Activated CD8-positive, alpha-beta memory T cell treated with anti-CD3 and anti-CD28 coated beads, Interleukin-2, amount 50 U/mL, for 24 hours (primary cell): ENCODE data around the gene SPA17.

Experiments used
- DNase-seq: peaks from one replicate; pipeline ENCODE4 v3.0.0-alpha.2; 2020; ENCODE audit errors: extremely low read depth

Gene SPA17

DNA sequence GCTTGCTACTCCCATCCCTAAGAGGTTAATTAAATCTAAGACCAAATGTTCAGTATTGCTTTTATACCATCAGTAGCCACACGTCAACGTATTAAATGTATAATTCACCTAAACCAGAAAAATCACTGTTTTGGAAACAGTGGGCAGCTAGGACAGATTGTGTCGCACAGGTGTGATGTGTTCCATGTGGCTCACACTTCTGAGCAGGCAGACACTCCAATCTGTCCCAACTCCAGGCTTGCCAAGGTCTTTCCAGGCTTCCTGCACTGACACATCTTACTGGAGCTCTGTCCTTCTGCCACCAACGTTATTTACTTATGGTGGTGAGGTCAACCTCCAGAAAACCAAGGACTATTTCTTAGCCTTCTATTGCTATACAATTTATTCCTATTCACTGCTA lies 11.6 kb upstream of the SPA17 start:
- no peak for DNase-seq

- DNase-seq = no peak
These were observed 9.8 kb upstream of the SPA17 start for GRCh38 chr11:124663861-124664260.

DNA sequence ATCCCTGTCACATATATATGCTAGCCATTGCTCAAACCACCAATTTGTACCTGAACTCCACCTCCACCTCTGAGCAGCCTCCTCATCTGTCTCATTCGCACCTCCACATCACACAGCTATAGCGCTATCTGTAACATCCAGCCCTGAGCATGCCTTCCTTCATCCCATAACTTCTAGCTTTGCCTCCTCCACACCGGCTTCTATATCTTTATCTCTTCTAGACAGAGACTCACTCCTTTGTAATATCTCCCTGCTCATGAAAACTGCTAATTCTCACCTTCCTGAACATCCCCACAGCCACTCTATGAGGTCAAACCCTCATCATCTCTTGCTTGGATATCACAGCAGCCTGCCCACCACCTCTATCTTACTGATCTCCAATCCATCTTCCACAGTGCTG lies 6.1 kb upstream of the SPA17 start:
- no peak for DNase-seq

GRCh38 chr11:124669193-124669592 lies 4.5 kb upstream of the SPA17 start:
- DNase-seq = no peak

DNA sequence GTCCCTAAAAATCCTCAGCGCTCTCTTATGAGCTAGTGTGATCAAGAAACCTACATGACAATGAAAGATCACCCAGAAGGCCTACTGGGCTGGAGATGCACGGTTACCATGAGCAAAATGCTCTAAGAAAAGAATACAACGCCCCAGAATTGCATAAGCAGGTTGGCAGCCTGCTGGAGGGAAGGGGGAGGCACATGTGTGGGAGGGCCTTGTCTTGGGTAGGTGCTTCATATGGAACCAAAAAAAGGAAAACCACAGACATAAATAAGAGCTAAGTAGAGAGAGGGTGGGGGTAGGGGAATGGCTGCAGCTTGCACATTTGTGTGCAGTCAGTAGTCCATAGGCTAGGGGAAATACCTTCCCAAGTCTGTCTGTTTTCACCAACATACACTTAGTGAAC lies 3.0 kb upstream of the SPA17 start:
- no peak for DNase-seq

DNA sequence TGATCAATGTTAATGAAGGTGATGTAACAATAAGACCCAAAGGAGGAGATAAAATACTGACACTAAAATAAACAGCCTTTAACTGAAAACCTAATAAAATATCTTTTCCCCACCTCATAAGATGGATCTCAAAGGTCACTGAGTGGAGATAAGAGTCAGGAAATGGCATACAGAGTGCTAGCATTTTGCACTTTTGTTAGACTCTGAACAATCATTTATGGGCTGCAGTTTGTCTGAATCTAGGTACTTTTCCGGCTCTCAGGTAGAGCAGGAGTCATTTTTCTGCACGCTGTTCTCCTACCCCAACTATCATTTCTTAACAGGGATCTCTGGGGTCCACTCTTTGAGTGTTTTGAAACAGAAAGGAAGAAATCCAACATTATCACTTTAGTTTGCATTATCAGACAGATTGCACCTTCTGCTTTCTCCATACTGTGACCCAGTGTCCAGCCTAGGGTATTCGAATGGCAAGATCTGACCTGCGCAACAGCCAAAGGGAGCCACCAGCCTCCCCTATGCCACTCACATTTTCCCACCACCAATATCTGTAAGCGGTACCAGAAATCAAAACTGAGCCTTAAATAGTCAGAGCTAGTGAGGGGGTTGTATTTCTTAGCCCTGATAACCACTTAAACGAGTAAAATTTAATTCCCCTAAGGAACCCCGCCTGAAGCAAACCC lies 1.0 kb upstream of the SPA17 start:
- DNase-seq = no peak

DNA sequence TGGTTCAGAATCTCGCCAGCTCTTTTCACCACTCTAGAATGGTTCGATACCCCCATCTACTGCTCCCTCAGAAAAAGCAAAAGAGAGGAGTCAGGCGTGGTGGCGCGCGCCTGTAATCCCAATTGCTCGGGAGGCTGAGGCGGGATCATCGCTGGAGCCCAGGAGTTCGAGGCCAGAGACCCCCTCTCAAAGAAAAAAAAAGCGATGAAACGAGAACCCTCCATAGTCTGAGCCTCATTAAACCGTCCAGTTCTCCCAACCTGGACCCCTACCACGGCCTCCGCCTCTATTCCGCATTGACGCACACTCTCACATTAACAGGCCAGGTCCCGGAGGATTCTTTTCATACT lies 439 bp downstream of the SPA17 start:
- no peak for DNase-seq

GRCh38 chr11:124674571-124674970 lies 867 bp downstream of the SPA17 start:
- no peak for DNase-seq

- DNase-seq = no peak
These were observed 2.7 kb downstream of the SPA17 start for GRCh38 chr11:124676386-124676785.

DNA sequence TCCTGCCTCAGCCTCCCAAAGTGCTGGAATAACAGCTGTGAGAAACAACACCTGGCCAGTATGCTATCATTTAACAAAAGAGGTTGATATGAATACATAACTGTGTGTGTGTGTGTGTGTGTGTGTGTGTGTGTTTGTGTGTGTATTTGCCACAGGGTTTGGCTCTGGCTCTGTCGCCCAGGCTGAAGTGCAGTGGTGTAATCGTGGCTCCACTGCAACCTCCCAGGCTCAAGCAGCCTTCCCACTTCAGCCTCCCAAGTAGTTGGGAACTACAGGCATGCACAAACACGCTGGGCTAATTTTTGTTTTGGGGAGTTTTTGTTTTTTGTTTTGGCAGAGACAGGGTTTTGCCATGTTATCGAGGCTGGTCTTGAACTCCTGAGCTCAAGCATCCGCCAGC lies 4.7 kb downstream of the SPA17 start:
- no peak for DNase-seq

- DNase-seq = no peak
These were observed 7.7 kb downstream of the SPA17 start for GRCh38 chr11:124681421-124681820.

GRCh38 chr11:124682443-124682842 lies 8.7 kb downstream of the SPA17 start:
- DNase-seq = no peak

GRCh38 chr11:124693142-124693541 lies 19.4 kb downstream of the SPA17 start:
- no peak for DNase-seq

GRCh38 chr11:124699547-124699946 lies 25.8 kb downstream of the SPA17 start:
- DNase-seq = no peak

- no peak for DNase-seq
These were observed 26.3 kb downstream of the SPA17 start for GRCh38 chr11:124700028-124700427.

GRCh38 chr11:124707829-124708228 lies 34.1 kb downstream of the SPA17 start:
- no peak for DNase-seq

DNA sequence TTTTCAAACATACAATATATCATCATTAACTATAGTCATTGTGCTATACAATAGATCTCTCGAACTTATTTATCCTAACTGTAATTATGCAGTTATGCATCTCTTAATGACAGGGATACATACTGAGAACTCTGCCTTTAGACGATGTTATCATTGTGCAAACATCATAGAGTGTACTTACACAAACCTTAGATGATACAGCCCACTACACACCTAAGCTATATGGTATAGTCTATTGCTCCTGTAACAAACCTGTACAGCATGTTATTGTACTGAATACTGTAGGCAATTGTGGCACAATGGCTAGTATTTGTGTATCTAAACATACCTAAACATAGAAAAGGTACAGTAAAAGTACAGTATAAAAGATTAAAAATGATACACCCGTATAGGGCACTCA lies 38.7 kb downstream of the SPA17 start:
- DNase-seq = no peak

- no peak for DNase-seq
These were observed 42.9 kb downstream of the SPA17 start for GRCh38 chr11:124716591-124716990.

GRCh38 chr11:124717421-124717785 lies 43.7 kb downstream of the SPA17 start:
- no peak for DNase-seq

DNA sequence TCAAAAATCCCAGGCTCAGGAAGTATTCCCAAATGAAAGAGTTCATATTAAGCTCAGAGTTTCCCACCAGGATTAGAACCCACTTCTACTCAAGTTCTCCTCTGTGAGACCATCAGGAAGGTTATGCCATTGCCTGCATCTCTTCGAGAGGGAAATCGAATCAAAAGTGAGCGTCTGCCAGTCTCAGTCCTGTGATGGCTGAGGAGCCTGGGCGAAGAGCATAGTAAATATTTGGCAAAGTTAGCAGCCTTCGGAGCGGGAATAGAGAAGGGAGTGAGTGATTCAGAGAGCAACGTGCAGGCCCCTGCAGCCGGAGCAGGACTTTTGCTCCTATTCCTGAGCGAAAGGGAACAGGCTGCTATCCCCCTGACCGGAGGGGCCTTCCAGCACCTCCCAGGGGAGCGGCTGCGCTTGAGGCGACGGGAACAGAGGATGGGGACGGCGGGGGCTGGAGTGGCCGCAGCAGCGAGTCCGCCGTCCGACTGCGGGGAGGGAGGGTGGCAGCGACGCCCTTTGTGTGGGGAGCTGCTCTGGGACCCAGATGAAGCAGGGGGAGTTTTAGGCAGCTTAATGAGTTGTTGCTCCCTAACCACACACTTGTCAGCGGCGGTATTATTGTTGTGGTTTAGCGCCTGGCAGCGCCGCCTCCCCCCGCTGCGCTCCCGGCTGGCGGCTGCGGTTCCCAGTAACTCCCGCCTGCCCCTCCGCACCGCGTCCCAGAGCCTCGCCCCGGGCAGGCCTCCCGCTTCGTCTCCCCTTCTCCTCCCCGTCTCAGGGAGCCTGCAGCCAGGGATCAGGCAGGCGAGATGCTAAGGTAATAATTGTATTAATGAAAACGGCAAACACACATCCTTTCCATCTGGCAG lies 44.3 kb downstream of the SPA17 start:
- no peak for DNase-seq

- no peak for DNase-seq
These were observed 45.1 kb downstream of the SPA17 start for GRCh38 chr11:124718801-124719200.

DNA sequence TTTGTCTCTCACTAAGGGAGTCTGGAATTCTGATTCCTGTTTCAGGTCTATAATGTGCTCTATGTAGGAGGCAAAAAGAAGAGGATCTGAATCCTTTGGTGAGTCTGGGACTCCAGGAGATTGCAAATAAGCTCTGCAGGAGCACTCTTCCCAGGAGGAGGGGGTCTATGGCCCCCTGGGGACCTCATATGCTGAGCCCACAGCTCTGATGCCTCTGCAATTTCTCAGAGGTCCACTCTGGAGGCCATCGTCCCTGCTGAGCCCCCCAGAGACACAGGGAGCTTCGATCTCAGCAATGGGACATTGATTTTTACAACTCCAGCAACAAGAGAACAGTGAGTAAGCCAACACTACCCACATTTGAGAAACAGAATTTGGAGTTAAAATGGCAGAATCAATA lies 45.8 kb downstream of the SPA17 start:
- DNase-seq = no peak

GRCh38 chr11:124722176-124722575 lies 48.5 kb downstream of the SPA17 start:
- DNase-seq = no peak
